ENCODE measurements around the gene ZNF860. TPM values are rescaled to one million over a fixed set of nuclear protein-coding genes. Genes with fewer than 3 reads are reported as not detected.
A peak's percentile ranks its signal among the peaks of the same experiment; 100 is the strongest.
"Not testable (repeated sequence)": the region's sequence is repeated elsewhere in the genome, so short reads cannot be mapped to it uniquely, and the experiment has no call there.

Gene ZNF860
- total RNA-seq, 1 donor from 2014 or later, result 1.2 TPM

- DNase-seq (ENCODE audit: extremely low read depth, low read depth, low spot score), result not testable (repeated sequence)
These were observed 11.4 kb downstream of the ZNF860 start for GRCh38 chr3:31992995-31993394.

DNA sequence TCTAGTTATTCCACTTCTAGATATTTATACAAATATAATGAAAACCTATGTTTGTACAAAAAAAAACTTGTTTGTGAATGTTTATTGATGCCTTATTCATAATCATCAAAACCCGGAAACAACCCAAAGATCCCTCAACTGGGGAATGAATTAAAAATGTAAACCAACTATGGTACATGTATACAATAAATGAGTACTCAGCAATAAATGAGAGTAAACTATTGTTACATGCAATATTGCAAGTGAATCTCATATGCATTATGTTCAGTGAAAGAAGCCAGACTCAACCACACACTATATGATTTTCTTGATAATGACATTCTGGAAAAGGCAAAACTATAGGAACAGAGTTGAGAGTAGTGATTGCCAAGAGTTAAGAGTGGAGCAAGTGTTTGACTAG is 12.3 kb downstream of the ZNF860 start:
- DNase-seq (ENCODE audit: extremely low read depth, low read depth, low spot score), result no peak

- DNase-seq (ENCODE audit: extremely low read depth, low read depth, low spot score), result not testable (repeated sequence)
These were observed 13.5 kb downstream of the ZNF860 start for GRCh38 chr3:31995026-31995425.

DNA sequence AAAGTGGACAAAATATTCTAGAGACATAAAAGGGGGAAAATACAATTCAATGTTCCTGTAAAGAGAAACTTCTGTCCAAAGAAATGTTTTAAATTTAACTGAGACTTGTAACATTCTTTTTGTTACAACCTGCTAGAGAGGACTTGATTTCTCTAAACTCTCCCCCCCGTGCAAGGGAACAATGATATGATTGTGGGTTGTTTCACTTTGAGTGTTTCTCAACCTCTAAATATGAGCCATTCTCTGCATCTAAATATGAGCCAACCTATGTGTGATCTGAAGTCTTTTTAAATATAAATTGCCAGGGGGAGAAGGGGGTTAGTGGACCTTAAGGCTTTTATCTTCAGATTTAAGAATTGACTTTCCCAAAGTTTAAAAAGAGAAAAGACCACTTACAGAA is 14.6 kb downstream of the ZNF860 start:
- no peak for DNase-seq (ENCODE audit: extremely low read depth, low read depth, low spot score)

DNA sequence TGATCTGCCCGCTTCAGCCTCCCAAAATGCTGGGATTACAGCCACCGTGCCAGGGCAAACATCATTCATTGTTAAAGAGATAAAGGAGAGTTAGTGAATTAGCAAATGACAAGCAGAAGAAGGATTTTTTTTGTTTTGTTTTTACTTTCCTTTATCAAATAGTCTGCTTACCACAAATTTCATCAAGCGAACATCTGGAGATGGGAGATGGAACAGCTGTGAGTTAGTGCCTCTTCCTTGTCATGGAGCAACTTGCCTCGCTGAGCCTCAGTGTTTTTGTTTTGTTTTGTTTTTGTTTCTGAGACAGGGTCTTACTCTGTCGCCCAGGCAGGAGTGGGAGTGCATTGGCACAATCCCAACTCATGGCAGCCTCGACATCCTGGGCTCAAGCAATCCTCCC is 15.9 kb downstream of the ZNF860 start:
- no peak for DNase-seq (ENCODE audit: extremely low read depth, low read depth, low spot score)

DNA sequence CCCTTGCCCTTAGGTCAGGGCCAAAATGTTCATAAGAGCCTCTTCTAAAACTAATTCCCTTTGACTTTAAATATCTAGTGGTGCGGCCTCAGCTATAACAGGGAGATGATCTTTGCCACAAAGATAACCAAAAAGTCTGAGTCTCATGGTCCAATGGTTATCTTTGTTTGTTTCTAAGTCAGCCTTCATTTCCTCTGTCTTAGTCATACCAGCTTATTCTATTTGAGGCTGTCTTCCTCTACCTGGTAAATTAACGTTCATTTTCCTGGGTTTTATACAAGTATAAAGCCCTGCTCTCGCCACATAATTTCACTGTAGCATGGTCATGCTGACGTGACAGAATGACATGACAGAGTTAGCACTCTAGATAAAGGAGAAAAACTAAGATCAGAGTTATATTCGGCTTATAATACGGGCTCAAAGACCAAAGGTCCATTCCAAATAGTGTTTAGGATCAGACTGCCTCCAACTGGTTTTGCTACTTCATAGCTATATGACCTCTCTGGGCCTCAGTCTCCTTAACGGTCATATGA is 18.4 kb downstream of the ZNF860 start:
- no peak for DNase-seq (ENCODE audit: extremely low read depth, low read depth, low spot score)

GRCh38 chr3:32000877-32001276 is 19.3 kb downstream of the ZNF860 start:
- no peak for DNase-seq (ENCODE audit: extremely low read depth, low read depth, low spot score)

DNA sequence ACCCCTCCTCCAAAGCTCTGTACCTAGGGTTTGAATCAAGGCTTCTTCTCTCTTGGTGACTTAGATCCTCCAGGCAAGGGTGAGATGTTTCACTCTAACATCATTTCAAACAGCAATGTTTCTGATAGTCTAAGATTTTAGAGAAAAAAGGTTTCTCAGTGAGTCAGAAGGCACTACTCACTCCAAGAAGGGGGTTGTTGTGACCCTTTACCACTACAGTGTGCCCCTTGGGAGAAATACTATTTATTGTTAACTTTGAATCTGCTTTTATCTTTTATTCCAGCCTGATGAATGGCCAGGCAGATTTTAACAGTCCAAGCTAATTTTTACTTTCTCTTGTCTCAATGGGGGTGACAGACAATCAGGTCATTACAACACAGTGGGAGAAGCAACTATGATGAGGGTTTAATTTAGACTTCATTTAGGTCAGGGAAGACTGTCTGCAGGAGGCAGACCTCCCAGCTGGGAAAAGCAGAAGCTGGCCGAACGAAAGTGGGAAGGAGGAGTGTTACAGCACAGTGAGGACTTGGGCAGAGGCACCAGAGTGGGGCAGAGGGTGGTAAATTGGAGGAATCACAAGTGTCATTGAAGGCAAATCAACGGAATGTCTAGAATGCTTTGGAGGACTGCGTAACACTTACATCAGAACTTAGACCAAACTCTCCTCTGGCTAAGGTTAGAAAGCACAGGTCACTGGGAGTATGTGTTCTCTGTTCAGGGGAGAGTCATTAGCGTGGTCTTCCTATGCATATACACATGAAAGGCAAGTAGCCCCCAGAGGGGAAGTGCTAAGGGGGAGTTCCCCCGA is 21.2 kb downstream of the ZNF860 start:
- DNase-seq (ENCODE audit: extremely low read depth, low read depth, low spot score), result no peak

DNA sequence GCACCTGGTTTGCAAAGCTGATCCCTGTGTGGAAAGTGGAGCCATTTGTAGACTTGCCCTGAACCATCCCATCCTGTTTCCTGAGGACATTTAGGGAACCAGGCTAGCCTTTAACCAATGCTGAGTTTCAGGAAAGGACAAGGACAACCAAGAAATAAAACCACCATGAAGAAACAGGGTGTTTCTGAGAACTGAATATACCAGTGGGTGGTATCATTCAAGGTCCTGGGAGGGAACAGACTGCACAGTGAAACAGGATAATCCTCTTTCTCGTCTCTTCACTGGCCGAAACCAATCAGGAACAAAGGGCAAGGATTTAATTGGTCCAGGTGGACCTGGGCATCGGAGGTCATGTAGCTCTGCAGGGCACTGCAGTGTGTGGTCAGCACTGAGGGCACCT is 21.8 kb downstream of the ZNF860 start:
- DNase-seq (ENCODE audit: extremely low read depth, low read depth, low spot score), result no peak

DNA sequence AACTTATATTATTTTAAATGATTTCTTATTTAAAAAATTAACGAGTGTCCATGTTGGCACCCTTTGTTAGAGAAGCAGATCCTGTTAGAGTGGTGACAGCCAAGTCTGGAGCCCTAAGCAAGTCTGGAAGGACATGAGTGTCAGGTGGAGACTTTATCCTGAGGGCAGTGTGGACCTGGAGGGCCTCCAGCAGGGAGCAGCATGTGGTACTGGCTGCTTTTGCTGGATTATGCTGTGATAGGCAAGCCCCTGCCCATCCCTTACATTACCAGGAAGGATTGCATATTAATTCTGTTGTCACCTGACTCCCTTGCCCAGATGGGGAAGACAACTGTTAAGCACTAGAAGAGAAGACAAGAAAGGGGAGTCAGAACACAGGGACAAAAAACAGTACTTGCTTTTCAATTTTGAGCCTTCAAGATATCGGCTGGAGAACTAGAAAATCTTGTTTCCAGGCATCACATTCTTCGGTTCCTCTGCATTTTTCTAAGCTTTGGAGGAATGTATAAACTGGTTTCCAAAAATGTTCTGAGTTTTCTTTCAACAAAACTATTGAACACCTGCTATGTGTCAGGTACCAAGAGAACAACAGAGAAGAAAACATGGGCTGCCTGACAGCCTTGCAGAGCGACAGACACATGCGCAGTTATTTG is 22.7 kb downstream of the ZNF860 start:
- DNase-seq (ENCODE audit: extremely low read depth, low read depth, low spot score), result no peak

DNA sequence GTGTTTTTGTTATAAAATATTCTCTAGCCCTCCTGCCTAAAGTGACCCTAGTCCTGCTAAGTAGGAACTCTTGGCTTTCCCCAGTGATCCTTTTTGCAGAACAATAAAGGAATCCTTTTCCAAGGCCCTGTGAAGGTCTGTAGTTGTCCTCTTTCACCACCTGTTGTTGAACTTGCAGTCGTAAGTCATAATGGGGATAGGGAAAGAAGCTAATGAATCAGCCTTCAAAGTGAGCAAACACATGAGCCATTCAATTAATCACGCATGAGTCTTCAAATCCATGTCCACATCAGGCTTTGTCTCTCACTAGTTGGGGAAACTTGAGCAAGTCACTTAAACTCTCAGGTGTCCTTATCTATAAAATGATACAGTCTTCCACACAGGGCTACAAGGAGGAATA is 27.6 kb downstream of the ZNF860 start:
- no peak for DNase-seq (ENCODE audit: extremely low read depth, low read depth, low spot score)

- no peak for DNase-seq (ENCODE audit: extremely low read depth, low read depth, low spot score)
These were observed 28.4 kb downstream of the ZNF860 start for GRCh38 chr3:32009957-32010356.

DNA sequence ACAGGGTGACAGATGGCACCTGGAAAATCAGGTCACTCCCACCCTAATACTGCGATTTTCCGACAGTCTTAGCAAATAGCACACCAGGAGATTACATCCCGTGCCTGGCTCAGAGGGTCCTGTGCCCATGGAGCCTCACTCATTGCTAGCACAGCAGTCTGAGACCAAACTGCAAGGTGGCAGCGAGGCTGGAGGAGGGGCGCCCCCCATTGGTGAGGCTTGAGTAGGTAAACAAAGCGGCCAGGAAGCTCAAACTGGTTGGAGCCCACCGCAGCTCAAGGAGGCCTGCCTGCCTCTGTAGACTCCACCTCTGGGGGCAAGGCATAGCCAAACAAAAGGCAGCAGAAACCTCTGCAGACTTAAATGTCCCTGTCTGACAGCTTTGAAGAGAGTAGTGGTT is 29.1 kb downstream of the ZNF860 start:
- DNase-seq (ENCODE audit: extremely low read depth, low read depth, low spot score), result not testable (repeated sequence)

DNA sequence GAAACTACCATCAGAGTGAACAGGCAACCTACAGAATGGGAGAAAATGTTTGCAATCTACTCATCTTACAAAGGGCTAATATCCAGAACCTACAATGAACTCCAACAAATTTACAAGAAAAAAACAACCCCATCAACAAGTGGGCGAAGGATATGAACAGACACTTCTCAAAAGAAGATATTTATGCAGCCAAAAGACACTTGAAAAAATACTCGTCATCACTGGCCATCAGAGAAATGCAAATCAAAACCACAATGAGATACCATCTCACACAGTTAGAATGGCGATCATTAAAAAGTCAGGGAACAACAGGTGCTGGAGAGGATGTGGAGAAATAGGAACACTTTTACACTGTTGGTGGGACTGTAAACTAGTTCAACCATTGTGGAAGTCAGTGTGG is 34.1 kb downstream of the ZNF860 start:
- DNase-seq (ENCODE audit: extremely low read depth, low read depth, low spot score), result not testable (repeated sequence)

GRCh38 chr3:32017286-32017685 is 35.7 kb downstream of the ZNF860 start:
- no peak for DNase-seq (ENCODE audit: extremely low read depth, low read depth, low spot score)

DNA sequence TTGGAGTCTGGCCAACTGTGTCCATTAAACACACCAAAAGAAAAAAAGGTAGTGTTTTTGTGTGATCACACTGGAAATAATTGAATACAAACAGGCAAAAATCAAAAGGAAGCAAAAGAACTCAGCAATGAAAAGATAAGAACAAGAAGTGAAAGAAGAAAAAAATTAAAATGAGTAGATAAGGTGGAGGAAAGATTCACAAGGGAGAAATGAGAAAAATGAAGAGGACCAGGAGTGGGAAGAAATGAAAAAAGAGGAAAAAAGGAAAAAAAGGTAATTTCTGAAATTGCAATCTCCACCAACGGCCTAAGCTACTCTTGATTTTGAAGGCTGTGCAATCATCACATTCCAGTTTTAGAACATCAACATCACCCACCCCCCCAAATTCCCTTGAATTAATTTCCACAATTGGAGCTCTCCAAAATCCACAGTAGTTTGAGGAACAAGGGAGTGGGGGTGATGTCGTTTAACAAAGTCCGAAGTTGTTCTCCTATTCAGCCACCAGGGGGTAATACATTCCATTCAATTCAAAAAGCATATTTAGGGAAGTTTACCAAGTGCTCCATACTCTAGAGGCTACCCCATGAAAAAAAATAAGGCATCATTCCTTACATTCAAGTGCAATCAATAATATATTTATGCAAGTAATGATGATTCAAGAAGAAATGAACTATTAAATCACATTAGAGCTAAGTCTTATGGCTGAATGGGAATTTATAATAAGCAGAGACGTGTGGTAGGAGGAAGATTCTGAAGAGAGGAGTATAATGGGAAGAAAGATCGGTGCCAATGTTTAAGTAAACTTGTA is 37.4 kb downstream of the ZNF860 start:
- DNase-seq (ENCODE audit: extremely low read depth, low read depth, low spot score), result peak; percentile 36

GRCh38 chr3:32021155-32021554 is 39.6 kb downstream of the ZNF860 start:
- no peak for DNase-seq (ENCODE audit: extremely low read depth, low read depth, low spot score)

GRCh38 chr3:32021748-32022147 is 40.2 kb downstream of the ZNF860 start:
- DNase-seq (ENCODE audit: extremely low read depth, low read depth, low spot score), result no peak

DNA sequence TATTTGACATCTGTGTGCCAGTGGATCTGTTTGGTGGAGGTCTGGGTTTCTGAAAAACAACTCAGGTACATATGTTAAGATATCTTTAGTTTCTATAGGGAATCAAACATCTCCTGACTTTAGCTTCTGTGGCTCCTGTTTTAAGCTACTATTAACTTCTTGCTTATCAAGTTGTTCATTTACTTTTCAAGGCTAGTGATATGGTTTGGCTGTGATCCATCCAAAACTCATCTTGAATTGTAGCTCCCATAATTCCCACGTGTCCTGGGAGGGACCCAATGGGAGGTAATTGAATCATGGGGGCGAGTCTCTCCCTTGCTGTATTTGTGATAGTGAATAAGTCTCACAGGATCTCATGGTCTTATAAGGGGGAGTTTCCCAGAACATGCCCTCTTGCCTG is 41.4 kb downstream of the ZNF860 start:
- DNase-seq (ENCODE audit: extremely low read depth, low read depth, low spot score), result no peak

GRCh38 chr3:32026593-32026992 is 45.0 kb downstream of the ZNF860 start:
- DNase-seq (ENCODE audit: extremely low read depth, low read depth, low spot score), result no peak

- no peak for DNase-seq (ENCODE audit: extremely low read depth, low read depth, low spot score)
These were observed 56.4 kb downstream of the ZNF860 start for GRCh38 chr3:32037932-32038267.

Measured in glomerular endothelial cell (primary cell).